ENCODE measurements around the gene AKR1E2.
A peak's percentile ranks its signal among the peaks of the same experiment; 100 is the strongest.

Gene AKR1E2

GRCh38 chr10:4883079-4883739 is 57.2 kb downstream of the AKR1E2 start:
- peaks cover 0 to 4% (median 1%) of the 10 kb centered on the region in 4 experiments for H3K36me3 ChIP-seq (ENCODE audit: control insufficient read depth in 4 of 4, insufficient read depth in 4 of 4, low read length in 3 of 4)
- no peaks in the 10 kb centered on the region for H3K9me3 ChIP-seq (ENCODE audit: control extremely low read depth in 1 of 5, control insufficient read depth in 4 of 5, insufficient read depth in 2 of 5, low read depth in 1 of 5, low read length in 4 of 5)
- H3K27ac ChIP-seq (ENCODE audit: insufficient read depth in 1 of 2, low read depth in 1 of 2, low read length in 2 of 2, poor library complexity in 1 of 2, severe bottlenecking in 2 of 2): peak overlapping the region in 1 of 2 experiments; percentile 59
- no peaks in the 10 kb centered on the region for H3K27me3 ChIP-seq (replicated peaks in 2 of 5; ENCODE audit: control insufficient read depth in 4 of 5, insufficient read depth in 5 of 5, low read length in 4 of 5)
- H3K4me3 ChIP-seq (ENCODE audit: control insufficient read depth in 1 of 7, extremely low read depth in 1 of 7, insufficient read depth in 4 of 7, low read depth in 2 of 7, low read length in 6 of 7): peak overlapping the region in 2 of 7 experiments; percentile 5 to 12
- 91% methylated on average over 3 of the region's 4 CpGs for WGBS (ENCODE audit: insufficient coverage)
- peak in 2 of 3 donors; percentile 50 to 69 for DNase-seq
- ChIA-PET POLR2A (no interaction called here), CTCF (interaction anchor here (0.9 to 1.1 kb wide), 3 partner anchors 32 to 211 kb away, joined by 3 read pairs; partner anchors contain the start of gene AKR1C3)
- H3K4me1 ChIP-seq (ENCODE audit: control extremely low read depth in 1 of 4, control insufficient read depth in 4 of 4, insufficient read depth in 4 of 4, low read length in 3 of 4): peaks cover 18 to 45% (median 27%) of the 10 kb centered on the region in 4 experiments

- Histone ChIP-seq H3K36me3 (ENCODE audit: control insufficient read depth in 4 of 4, insufficient read depth in 4 of 4, low read length in 3 of 4) (peaks cover 0 to 4% (median 2%) of the 10 kb centered on the region in 4 experiments), H3K4me3 (ENCODE audit: control insufficient read depth in 1 of 7, extremely low read depth in 1 of 7, insufficient read depth in 4 of 7, low read depth in 2 of 7, low read length in 6 of 7) (no peak overlapping the region), H3K4me1 (ENCODE audit: control extremely low read depth in 1 of 4, control insufficient read depth in 4 of 4, insufficient read depth in 4 of 4, low read length in 3 of 4) (peaks cover 18 to 45% (median 27%) of the 10 kb centered on the region in 4 experiments), H3K9me3 (ENCODE audit: control extremely low read depth in 1 of 5, control insufficient read depth in 4 of 5, insufficient read depth in 2 of 5, low read depth in 1 of 5, low read length in 4 of 5) (no peaks in the 10 kb centered on the region), H3K27me3 (replicated peaks in 2 of 5; ENCODE audit: control insufficient read depth in 4 of 5, insufficient read depth in 5 of 5, low read length in 4 of 5) (no peaks in the 10 kb centered on the region), H3K27ac (ENCODE audit: insufficient read depth in 1 of 2, low read depth in 1 of 2, low read length in 2 of 2, poor library complexity in 1 of 2, severe bottlenecking in 2 of 2) (no peak overlapping the region)
- WGBS (ENCODE audit: insufficient coverage): 20% methylated on average over 1 of the region's 3 CpGs
- ChIA-PET POLR2A (no interaction called here), CTCF (interaction anchor here (1.9 kb wide), 1 partner anchor 35 kb away, joined by 5 read pairs; no protein-coding TSS in a partner anchor)
- DNase-seq: peak; percentile 14 to 92 (median 85)
Measured at GRCh38 chr10:4885162-4885561, 59.2 kb downstream of the AKR1E2 start.

DNA sequence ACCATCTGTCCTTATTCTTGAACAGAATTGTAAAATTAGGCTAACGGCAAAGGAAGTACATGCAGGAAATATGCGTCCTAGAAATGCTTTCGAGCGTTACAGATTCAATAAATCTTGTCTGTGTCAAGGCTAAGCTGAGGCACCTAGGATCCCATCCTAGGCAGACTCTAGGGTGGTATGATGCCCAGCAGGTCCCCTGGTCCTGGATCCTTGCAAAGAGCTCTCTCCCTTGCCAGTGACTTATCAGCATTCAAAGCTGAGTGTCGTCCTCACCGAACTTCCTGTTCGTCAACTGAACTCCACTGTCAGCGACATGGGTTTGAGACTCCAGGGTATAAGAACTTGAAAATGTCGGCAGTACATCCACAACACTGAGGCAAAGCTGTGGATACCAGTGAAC is 61.5 kb downstream of the AKR1E2 start:
- WGBS (ENCODE audit: insufficient coverage): 19% methylated on average over 9 of the region's 9 CpGs
- Histone ChIP-seq H3K4me3 (ENCODE audit: control insufficient read depth in 1 of 7, extremely low read depth in 1 of 7, insufficient read depth in 4 of 7, low read depth in 2 of 7, low read length in 6 of 7) (peak overlapping the region in 2 of 7 experiments; percentile 29 to 33), H3K27ac (ENCODE audit: insufficient read depth in 1 of 2, low read depth in 1 of 2, low read length in 2 of 2, poor library complexity in 1 of 2, severe bottlenecking in 2 of 2) (no peak overlapping the region), H3K9me3 (ENCODE audit: control extremely low read depth in 1 of 5, control insufficient read depth in 4 of 5, insufficient read depth in 2 of 5, low read depth in 1 of 5, low read length in 4 of 5) (no peaks in the 10 kb centered on the region), H3K4me1 (ENCODE audit: control extremely low read depth in 1 of 4, control insufficient read depth in 4 of 4, insufficient read depth in 4 of 4, low read length in 3 of 4) (peaks cover 18 to 44% (median 26%) of the 10 kb centered on the region in 4 experiments), H3K27me3 (replicated peaks in 2 of 5; ENCODE audit: control insufficient read depth in 4 of 5, insufficient read depth in 5 of 5, low read length in 4 of 5) (no peaks in the 10 kb centered on the region), H3K36me3 (ENCODE audit: control insufficient read depth in 4 of 4, insufficient read depth in 4 of 4, low read length in 3 of 4) (peaks cover 0 to 2% (median 0%) of the 10 kb centered on the region in 4 experiments)
- peak in 2 of 3 donors; percentile 30 to 56 for DNase-seq
- ChIA-PET CTCF (no interaction called here), POLR2A (no interaction called here)

- DNase-seq: no peak
- Histone ChIP-seq H3K36me3 (ENCODE audit: control insufficient read depth in 4 of 4, insufficient read depth in 4 of 4, low read length in 3 of 4) (peaks cover 0 to 2% (median 0%) of the 10 kb centered on the region in 4 experiments), H3K4me1 (ENCODE audit: control extremely low read depth in 1 of 4, control insufficient read depth in 4 of 4, insufficient read depth in 4 of 4, low read length in 3 of 4) (peaks cover 12 to 37% (median 19%) of the 10 kb centered on the region in 4 experiments), H3K27ac (ENCODE audit: insufficient read depth in 1 of 2, low read depth in 1 of 2, low read length in 2 of 2, poor library complexity in 1 of 2, severe bottlenecking in 2 of 2) (no peak overlapping the region), H3K4me3 (ENCODE audit: control insufficient read depth in 1 of 7, extremely low read depth in 1 of 7, insufficient read depth in 4 of 7, low read depth in 2 of 7, low read length in 6 of 7) (no peak overlapping the region), H3K9me3 (ENCODE audit: control extremely low read depth in 1 of 5, control insufficient read depth in 4 of 5, insufficient read depth in 2 of 5, low read depth in 1 of 5, low read length in 4 of 5) (no peaks in the 10 kb centered on the region), H3K27me3 (replicated peaks in 2 of 5; ENCODE audit: control insufficient read depth in 4 of 5, insufficient read depth in 5 of 5, low read length in 4 of 5) (no peaks in the 10 kb centered on the region)
- POLR2A ChIA-PET: no interaction called here
- WGBS (ENCODE audit: insufficient coverage): 50% methylated on average over 2 of the region's 5 CpGs
- CTCF ChIA-PET: no interaction called here
Measured at GRCh38 chr10:4888236-4888635, 62.2 kb downstream of the AKR1E2 start.

DNA sequence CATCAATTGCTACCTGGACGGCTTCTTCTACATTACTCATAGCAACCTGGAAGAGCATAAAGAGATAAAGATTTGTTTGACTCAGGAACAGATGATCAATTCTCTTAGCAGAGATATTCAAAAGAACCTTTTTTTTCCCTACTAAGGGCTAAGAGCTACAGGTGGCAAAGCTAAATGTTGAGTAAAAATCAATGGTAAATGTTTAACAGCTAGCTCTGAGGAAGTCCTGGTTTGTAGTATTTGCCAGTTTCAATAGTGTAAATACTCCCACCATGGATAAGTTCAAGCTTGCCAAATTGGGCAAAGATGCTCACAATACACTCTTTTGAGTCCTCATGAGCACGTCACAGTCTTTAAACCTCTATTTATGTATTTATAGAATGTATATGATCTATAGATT is 64.0 kb downstream of the AKR1E2 start:
- no peak overlapping the region for H3K4me3 ChIP-seq (ENCODE audit: control insufficient read depth in 1 of 7, extremely low read depth in 1 of 7, insufficient read depth in 4 of 7, low read depth in 2 of 7, low read length in 6 of 7)
- H3K27me3 ChIP-seq (replicated peaks in 2 of 5; ENCODE audit: control insufficient read depth in 4 of 5, insufficient read depth in 5 of 5, low read length in 4 of 5): no peaks in the 10 kb centered on the region
- H3K4me1 ChIP-seq (ENCODE audit: control extremely low read depth in 1 of 4, control insufficient read depth in 4 of 4, insufficient read depth in 4 of 4, low read length in 3 of 4): peaks cover 9 to 29% (median 16%) of the 10 kb centered on the region in 4 experiments
- ChIA-PET POLR2A (no interaction called here), CTCF (no interaction called here)
- no CpG with 5 or more reads among the region's 2 CpGs for WGBS (ENCODE audit: insufficient coverage)
- peaks cover 0 to 2% (median 0%) of the 10 kb centered on the region in 4 experiments for H3K36me3 ChIP-seq (ENCODE audit: control insufficient read depth in 4 of 4, insufficient read depth in 4 of 4, low read length in 3 of 4)
- no peaks in the 10 kb centered on the region for H3K9me3 ChIP-seq (ENCODE audit: control extremely low read depth in 1 of 5, control insufficient read depth in 4 of 5, insufficient read depth in 2 of 5, low read depth in 1 of 5, low read length in 4 of 5)
- no peak for DNase-seq
- H3K27ac ChIP-seq (ENCODE audit: insufficient read depth in 1 of 2, low read depth in 1 of 2, low read length in 2 of 2, poor library complexity in 1 of 2, severe bottlenecking in 2 of 2): no peak overlapping the region

- no peak overlapping the region for H3K27ac ChIP-seq (ENCODE audit: insufficient read depth in 1 of 2, low read depth in 1 of 2, low read length in 2 of 2, poor library complexity in 1 of 2, severe bottlenecking in 2 of 2)
- peaks cover 0 to 5% (median 1%) of the 10 kb centered on the region in 4 experiments for H3K4me1 ChIP-seq (ENCODE audit: control extremely low read depth in 1 of 4, control insufficient read depth in 4 of 4, insufficient read depth in 4 of 4, low read length in 3 of 4)
- peaks cover 0 to 2% (median 0%) of the 10 kb centered on the region in 4 experiments for H3K36me3 ChIP-seq (ENCODE audit: control insufficient read depth in 4 of 4, insufficient read depth in 4 of 4, low read length in 3 of 4)
- H3K9me3 ChIP-seq (ENCODE audit: control extremely low read depth in 1 of 5, control insufficient read depth in 4 of 5, insufficient read depth in 2 of 5, low read depth in 1 of 5, low read length in 4 of 5): peaks cover 0 to 1% (median 0%) of the 10 kb centered on the region in 5 experiments
- no peak for DNase-seq
- no peaks in the 10 kb centered on the region for H3K27me3 ChIP-seq (replicated peaks in 2 of 5; ENCODE audit: control insufficient read depth in 4 of 5, insufficient read depth in 5 of 5, low read length in 4 of 5)
- POLR2A ChIA-PET: no interaction called here
- WGBS (ENCODE audit: insufficient coverage): 100% methylated on average over 1 of the region's 2 CpGs
- H3K4me3 ChIP-seq (ENCODE audit: control insufficient read depth in 1 of 7, extremely low read depth in 1 of 7, insufficient read depth in 4 of 7, low read depth in 2 of 7, low read length in 6 of 7): no peak overlapping the region
- CTCF ChIA-PET: interaction anchor here (0.9 kb wide), 1 partner anchor 42 kb away, joined by 3 read pairs; no protein-coding TSS in a partner anchor
Measured at GRCh38 chr10:4892681-4893080, 66.7 kb downstream of the AKR1E2 start.

DNA sequence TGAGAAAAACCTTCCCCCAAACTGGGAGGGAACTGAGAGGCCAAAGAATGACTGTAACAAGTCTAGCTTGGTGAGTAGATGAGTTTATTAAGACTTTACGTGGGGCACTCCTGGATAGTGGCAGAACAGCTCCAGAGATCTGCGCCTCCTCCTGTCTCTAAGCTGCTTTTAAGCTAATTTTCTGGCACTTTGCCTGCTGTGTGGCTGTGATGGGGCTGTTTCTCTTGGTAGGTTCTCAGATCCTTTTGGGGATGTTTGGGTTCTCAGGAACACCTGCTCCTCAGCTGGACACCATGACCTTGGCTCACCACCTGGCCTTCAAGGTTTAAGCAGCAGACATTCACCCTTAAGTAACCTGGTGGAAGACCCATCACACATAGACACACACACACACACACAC is 68.3 kb downstream of the AKR1E2 start:
- CTCF ChIA-PET: interaction anchor here (2.1 kb wide), 1 partner anchor 43 kb away, joined by 5 read pairs; no protein-coding TSS in a partner anchor
- DNase-seq: no peak
- H3K27me3 ChIP-seq (replicated peaks in 2 of 5; ENCODE audit: control insufficient read depth in 4 of 5, insufficient read depth in 5 of 5, low read length in 4 of 5): no peaks in the 10 kb centered on the region
- WGBS (ENCODE audit: insufficient coverage): 100% methylated on average over 2 of the region's 2 CpGs
- H3K36me3 ChIP-seq (ENCODE audit: control insufficient read depth in 4 of 4, insufficient read depth in 4 of 4, low read length in 3 of 4): peaks cover 0 to 2% (median 0%) of the 10 kb centered on the region in 4 experiments
- POLR2A ChIA-PET: no interaction called here
- no peak overlapping the region for H3K27ac ChIP-seq (ENCODE audit: insufficient read depth in 1 of 2, low read depth in 1 of 2, low read length in 2 of 2, poor library complexity in 1 of 2, severe bottlenecking in 2 of 2)
- H3K9me3 ChIP-seq (ENCODE audit: control extremely low read depth in 1 of 5, control insufficient read depth in 4 of 5, insufficient read depth in 2 of 5, low read depth in 1 of 5, low read length in 4 of 5): peaks cover 0 to 1% (median 0%) of the 10 kb centered on the region in 5 experiments
- H3K4me1 ChIP-seq (ENCODE audit: control extremely low read depth in 1 of 4, control insufficient read depth in 4 of 4, insufficient read depth in 4 of 4, low read length in 3 of 4): no peaks in the 10 kb centered on the region
- H3K4me3 ChIP-seq (ENCODE audit: control insufficient read depth in 1 of 7, extremely low read depth in 1 of 7, insufficient read depth in 4 of 7, low read depth in 2 of 7, low read length in 6 of 7): no peak overlapping the region
